WTC11 (cell line): ENCODE results near the gene PDF.

Source experiments
- ATF3 ChIP-seq: sonication (generic); formaldehyde crosslinking; conservative IDR thresholded peaks from 2 replicates; pipeline ENCODE4 v1.8.1; 2022; ENCODE audit warnings: mild to moderate bottlenecking, missing genetic modification reagents
- CTCF ChIP-seq: fragments of 200-600 bp; IDR thresholded peaks from 2 replicates; pipeline ENCODE4 v1.8.0; 2022; ENCODE audit warnings: antibody characterized with exemption
- ETV6 ChIP-seq: sonication (generic); formaldehyde crosslinking; IDR thresholded peaks from 2 replicates; pipeline ENCODE4 v1.8.1; 2022; ENCODE audit warnings: mild to moderate bottlenecking, missing genetic modification reagents
- FOXP4 ChIP-seq: sonication (generic); formaldehyde crosslinking; IDR thresholded peaks from 2 replicates; pipeline ENCODE4 v1.8.0; 2022; ENCODE audit warnings: mild to moderate bottlenecking, missing genetic modification reagents
- PRRX2 ChIP-seq: fragments of 250-450 bp; sonication (Bioruptor Pico); IDR thresholded peaks from 2 replicates; pipeline ENCODE4 v1.8.0; 2021; ENCODE audit warnings: mild to moderate bottlenecking
- SMAD4 ChIP-seq: sonication (generic); formaldehyde crosslinking; IDR thresholded peaks from 2 replicates; pipeline ENCODE4 v1.8.0; 2022; ENCODE audit warnings: mild to moderate bottlenecking, missing genetic modification reagents
- TCF7 ChIP-seq: sonication (generic); formaldehyde crosslinking; IDR thresholded peaks from 2 replicates; pipeline ENCODE4 v1.8.0; 2022; ENCODE audit warnings: mild to moderate bottlenecking, low read depth, missing genetic modification reagents, moderate library complexity
- ZNF138 ChIP-seq: sonication (generic); formaldehyde crosslinking; conservative IDR thresholded peaks from 2 replicates; pipeline ENCODE4 v1.8.1; 2022; ENCODE audit warnings: mild to moderate bottlenecking, moderate library complexity, missing genetic modification reagents
- ZNF512 ChIP-seq: sonication (generic); formaldehyde crosslinking; IDR thresholded peaks from 2 replicates; pipeline ENCODE4 v1.8.1; 2022; ENCODE audit warnings: missing genetic modification reagents, borderline replicate concordance
- TF ChIP-seq, protein P1 (sequence below): sonication (generic); formaldehyde crosslinking; IDR thresholded peaks from 2 replicates; pipeline ENCODE4 v1.8.0; 2023; ENCODE audit warnings: missing genetic modification reagents, mild to moderate bottlenecking, borderline replicate concordance

DNA sequence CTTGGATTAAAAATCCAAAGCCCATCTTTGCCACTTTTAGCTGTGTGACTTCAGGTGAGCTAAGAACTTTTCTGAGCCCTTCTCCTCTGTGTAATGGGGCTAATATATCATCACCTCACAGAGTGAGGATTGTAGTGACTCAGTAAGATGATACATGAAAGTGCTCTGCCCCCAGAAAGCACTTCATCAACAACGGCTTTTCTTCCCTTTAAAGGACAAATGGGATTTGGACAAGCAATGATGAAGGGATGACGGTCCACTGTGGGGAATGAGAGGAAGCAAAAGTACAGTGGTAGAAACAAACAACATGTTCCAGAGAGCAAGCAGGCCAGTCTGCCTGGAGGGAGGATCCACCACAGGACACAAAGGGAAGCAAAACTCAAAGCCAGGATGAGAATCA is 35.5 kb upstream of the PDF start:
- TF ChIP-seq CTCF: no peak
- no peak for TF ChIP-seq ZNF512
- TF ChIP-seq SMAD4 (CRISPR knock-in tag): no peak
- no peak for TF ChIP-seq ZNF138 (CRISPR knock-in tag)
- TF ChIP-seq PRRX2 (CRISPR knock-in tag): no peak
- TF ChIP-seq TCF7: no peak
- no peak for TF ChIP-seq FOXP4 (CRISPR knock-in tag)
- TF ChIP-seq ATF3 (CRISPR knock-in tag): no peak
- TF ChIP-seq ETV6 (CRISPR knock-in tag): no peak
- TF ChIP-seq, protein P1, sequence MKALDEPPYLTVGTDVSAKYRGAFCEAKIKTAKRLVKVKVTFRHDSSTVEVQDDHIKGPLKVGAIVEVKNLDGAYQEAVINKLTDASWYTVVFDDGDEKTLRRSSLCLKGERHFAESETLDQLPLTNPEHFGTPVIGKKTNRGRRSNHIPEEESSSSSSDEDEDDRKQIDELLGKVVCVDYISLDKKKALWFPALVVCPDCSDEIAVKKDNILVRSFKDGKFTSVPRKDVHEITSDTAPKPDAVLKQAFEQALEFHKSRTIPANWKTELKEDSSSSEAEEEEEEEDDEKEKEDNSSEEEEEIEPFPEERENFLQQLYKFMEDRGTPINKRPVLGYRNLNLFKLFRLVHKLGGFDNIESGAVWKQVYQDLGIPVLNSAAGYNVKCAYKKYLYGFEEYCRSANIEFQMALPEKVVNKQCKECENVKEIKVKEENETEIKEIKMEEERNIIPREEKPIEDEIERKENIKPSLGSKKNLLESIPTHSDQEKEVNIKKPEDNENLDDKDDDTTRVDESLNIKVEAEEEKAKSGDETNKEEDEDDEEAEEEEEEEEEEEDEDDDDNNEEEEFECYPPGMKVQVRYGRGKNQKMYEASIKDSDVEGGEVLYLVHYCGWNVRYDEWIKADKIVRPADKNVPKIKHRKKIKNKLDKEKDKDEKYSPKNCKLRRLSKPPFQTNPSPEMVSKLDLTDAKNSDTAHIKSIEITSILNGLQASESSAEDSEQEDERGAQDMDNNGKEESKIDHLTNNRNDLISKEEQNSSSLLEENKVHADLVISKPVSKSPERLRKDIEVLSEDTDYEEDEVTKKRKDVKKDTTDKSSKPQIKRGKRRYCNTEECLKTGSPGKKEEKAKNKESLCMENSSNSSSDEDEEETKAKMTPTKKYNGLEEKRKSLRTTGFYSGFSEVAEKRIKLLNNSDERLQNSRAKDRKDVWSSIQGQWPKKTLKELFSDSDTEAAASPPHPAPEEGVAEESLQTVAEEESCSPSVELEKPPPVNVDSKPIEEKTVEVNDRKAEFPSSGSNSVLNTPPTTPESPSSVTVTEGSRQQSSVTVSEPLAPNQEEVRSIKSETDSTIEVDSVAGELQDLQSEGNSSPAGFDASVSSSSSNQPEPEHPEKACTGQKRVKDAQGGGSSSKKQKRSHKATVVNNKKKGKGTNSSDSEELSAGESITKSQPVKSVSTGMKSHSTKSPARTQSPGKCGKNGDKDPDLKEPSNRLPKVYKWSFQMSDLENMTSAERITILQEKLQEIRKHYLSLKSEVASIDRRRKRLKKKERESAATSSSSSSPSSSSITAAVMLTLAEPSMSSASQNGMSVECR (CRISPR knock-in tag): no peak
